ENCODE data around the gene TAGLN2.

TAGLN2 gene

GRCh38 chr1:159935305-159935704 is 10.0 kb upstream of the TAGLN2 start:
- no peak for DNase-seq (ENCODE audit: low spot score in 2 of 2)
- Mint-ChIP-seq H3K27ac (no peak overlapping the region), H3K4me1 (peaks cover 39% of the 10 kb centered on the region), H3K27me3 (peaks cover 4% of the 10 kb centered on the region), H3K36me3 (no peaks in the 10 kb centered on the region), H3K9me3 (no peaks in the 10 kb centered on the region), H3K4me3 (no peak overlapping the region)
- no peak for ATAC-seq (ENCODE audit: low read depth)

GRCh38 chr1:159934136-159935039 is 9.1 kb upstream of the TAGLN2 start:
- H3K36me3 Mint-ChIP-seq, result no peaks in the 10 kb centered on the region
- no peak overlapping the region for H3K4me3 Mint-ChIP-seq
- H3K27me3 Mint-ChIP-seq, result peaks cover 4% of the 10 kb centered on the region
- H3K9me3 Mint-ChIP-seq, result no peaks in the 10 kb centered on the region
- peaks cover 39% of the 10 kb centered on the region for H3K4me1 Mint-ChIP-seq
- no peak overlapping the region for H3K27ac Mint-ChIP-seq
- DNase-seq (ENCODE audit: low spot score in 2 of 2), result no peak
- no peak for ATAC-seq (ENCODE audit: low read depth)

DNA sequence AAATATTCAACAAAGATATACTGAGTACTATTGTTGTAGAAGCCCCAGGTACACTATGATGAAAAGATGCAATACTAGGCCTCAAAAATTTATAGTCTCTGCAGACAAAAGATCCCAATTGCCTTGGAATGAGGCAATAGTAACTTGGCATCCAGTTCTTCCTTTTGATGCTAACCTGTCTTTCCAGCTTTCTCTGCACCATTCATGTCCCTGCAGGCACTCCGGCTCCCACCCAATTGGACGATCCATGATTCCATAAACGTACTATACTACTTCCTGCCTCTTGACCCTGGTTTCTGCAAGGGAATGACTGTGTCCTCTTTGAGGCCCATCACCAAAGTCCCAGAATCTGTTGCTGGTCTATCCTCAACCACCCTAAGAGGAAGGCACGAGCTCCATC is 8.0 kb upstream of the TAGLN2 start:
- no peak for DNase-seq (ENCODE audit: low spot score in 2 of 2)

GRCh38 chr1:159932296-159933285 is 7.3 kb upstream of the TAGLN2 start:
- peaks cover 26% of the 10 kb centered on the region for H3K4me1 Mint-ChIP-seq
- peaks cover 4% of the 10 kb centered on the region for H3K27me3 Mint-ChIP-seq
- DNase-seq (ENCODE audit: low spot score in 2 of 2) (no peak), ATAC-seq (ENCODE audit: low read depth) (no peak)
- H3K27ac Mint-ChIP-seq, result no peak overlapping the region
- H3K36me3 Mint-ChIP-seq, result no peaks in the 10 kb centered on the region
- no peak overlapping the region for H3K4me3 Mint-ChIP-seq
- H3K9me3 Mint-ChIP-seq, result no peaks in the 10 kb centered on the region

More for the DNA sequence above, 8.0 kb upstream of the TAGLN2 start:
- H3K27me3 Mint-ChIP-seq, result peaks cover 4% of the 10 kb centered on the region
- H3K27ac Mint-ChIP-seq, result no peak overlapping the region
- peaks cover 32% of the 10 kb centered on the region for H3K4me1 Mint-ChIP-seq
- H3K36me3 Mint-ChIP-seq, result no peaks in the 10 kb centered on the region
- no peak overlapping the region for H3K4me3 Mint-ChIP-seq
- no peaks in the 10 kb centered on the region for H3K9me3 Mint-ChIP-seq
- ATAC-seq (ENCODE audit: low read depth), result no peak

DNA sequence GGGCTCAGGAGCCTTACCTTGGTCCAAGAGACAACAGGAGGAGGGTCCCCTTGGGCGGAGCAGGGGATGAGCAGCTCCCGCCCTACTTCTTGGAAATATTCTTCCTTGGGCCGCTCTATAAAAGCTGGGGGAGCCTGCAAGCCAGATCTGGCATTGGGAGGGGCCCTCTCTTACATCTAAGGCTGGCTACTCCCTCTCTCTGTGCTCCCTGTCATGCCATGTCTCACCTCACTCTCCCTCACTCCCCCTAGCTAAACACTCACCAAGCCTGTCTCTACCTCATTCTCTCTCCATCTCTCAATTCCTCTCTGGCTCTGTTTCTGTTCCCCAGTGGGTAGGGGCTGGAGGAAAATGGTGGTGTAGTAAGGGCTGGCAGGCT is 6.5 kb upstream of the TAGLN2 start:
- Mint-ChIP-seq H3K36me3 (no peaks in the 10 kb centered on the region), H3K4me1 (peaks cover 22% of the 10 kb centered on the region), H3K27me3 (peaks cover 4% of the 10 kb centered on the region), H3K27ac (no peak overlapping the region), H3K4me3 (no peak overlapping the region), H3K9me3 (no peaks in the 10 kb centered on the region)
- DNase-seq (ENCODE audit: low spot score in 2 of 2) (no peak), ATAC-seq (ENCODE audit: low read depth) (no peak)

DNA sequence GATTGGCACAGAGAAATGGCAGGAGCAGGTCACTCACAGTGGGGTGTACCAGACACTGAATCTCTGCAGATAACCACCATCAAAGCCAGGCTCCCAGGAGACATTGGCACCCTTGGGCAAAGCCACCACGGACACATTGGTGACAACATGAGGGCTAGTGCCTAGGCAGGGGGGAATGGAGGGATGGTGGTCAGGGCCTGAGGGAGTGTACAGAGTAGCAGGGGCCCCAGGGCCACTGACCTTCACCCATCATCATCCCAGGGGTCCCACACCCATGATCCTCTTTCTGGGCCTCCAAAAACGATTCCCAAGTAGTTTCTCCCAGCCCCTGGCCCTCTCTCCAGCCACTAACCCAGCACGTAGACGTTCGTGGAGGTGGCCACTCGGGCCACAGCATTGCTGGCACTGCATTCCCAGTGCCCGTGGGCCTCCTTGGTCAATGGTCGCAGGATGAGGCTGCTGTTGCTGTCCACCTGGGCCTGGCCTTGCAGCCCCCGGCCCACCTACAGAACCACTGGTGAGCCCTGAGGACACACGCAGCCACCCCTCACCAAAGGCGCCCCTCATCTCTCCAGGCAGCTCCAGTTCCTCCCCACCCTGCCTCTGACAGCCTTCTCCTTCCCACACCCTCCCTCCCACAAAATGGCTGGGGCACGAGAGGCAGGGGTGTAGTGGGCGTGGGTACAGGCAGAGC is 5.9 kb upstream of the TAGLN2 start:
- Mint-ChIP-seq H3K27me3 (peaks cover 4% of the 10 kb centered on the region), H3K4me1 (peaks cover 23% of the 10 kb centered on the region), H3K4me3 (no peak overlapping the region), H3K36me3 (no peaks in the 10 kb centered on the region), H3K9me3 (no peaks in the 10 kb centered on the region), H3K27ac (no peak overlapping the region)
- DNase-seq (ENCODE audit: low spot score in 2 of 2) (no peak), ATAC-seq (ENCODE audit: low read depth) (no peak)

DNA sequence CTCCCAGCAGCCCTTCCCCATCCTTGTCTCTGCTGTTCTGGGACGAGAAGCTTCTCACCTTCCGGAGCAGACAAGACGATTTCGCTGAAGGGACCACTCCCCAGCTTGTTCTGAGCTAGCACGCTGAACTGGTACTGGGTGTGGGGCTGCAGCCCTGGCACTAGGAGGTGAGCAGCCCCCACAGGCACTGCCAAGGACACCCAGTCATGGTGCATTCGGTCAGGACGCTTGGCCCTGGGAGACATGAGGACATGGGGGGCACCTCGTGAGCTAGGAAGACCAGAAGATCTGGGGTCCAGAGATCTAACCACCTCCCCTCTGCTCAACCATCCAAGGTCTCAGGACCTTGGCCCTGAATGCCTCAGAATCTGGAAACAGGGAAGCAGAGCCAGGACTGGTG is 5.3 kb upstream of the TAGLN2 start:
- H3K4me3 Mint-ChIP-seq, result no peak overlapping the region
- H3K4me1 Mint-ChIP-seq, result peaks cover 23% of the 10 kb centered on the region
- peaks cover 4% of the 10 kb centered on the region for H3K27me3 Mint-ChIP-seq
- ATAC-seq (ENCODE audit: low read depth) (no peak), DNase-seq (ENCODE audit: low spot score in 2 of 2) (no peak)
- no peaks in the 10 kb centered on the region for H3K36me3 Mint-ChIP-seq
- no peak overlapping the region for H3K27ac Mint-ChIP-seq
- no peaks in the 10 kb centered on the region for H3K9me3 Mint-ChIP-seq

DNA sequence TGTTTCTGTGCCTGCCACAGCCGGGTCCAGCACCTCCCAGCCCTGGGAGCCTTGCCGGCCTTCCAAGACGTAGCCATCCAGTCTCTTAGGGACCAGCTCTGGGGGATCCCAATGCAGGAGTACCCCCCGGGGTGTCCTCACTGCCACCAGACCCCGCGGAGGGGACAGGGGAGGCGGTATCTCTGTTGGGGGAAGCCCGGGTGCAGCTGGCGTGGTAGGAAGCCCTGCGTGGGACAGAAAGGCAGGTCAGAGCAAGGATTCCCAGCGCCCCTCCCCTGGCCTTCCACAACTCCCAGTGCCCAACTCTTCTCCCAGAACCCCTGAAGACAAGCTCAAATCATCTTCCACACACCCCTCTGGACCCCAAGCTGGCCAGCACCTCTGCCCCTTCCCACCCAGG is 4.9 kb upstream of the TAGLN2 start:
- ATAC-seq (ENCODE audit: low read depth), result no peak

GRCh38 chr1:159929155-159930051 is 4.1 kb upstream of the TAGLN2 start:
- no peak for ATAC-seq (ENCODE audit: low read depth)
- no peaks in the 10 kb centered on the region for H3K9me3 Mint-ChIP-seq
- no peak overlapping the region for H3K27ac Mint-ChIP-seq
- H3K27me3 Mint-ChIP-seq, result peaks cover 4% of the 10 kb centered on the region
- peaks cover 21% of the 10 kb centered on the region for H3K4me1 Mint-ChIP-seq
- DNase-seq (ENCODE audit: low spot score in 2 of 2), result no peak
- H3K4me3 Mint-ChIP-seq, result no peak overlapping the region
- H3K36me3 Mint-ChIP-seq, result peaks cover 2% of the 10 kb centered on the region

More for the DNA sequence above, 4.9 kb upstream of the TAGLN2 start:
- no peak overlapping the region for H3K27ac Mint-ChIP-seq
- peaks cover 23% of the 10 kb centered on the region for H3K4me1 Mint-ChIP-seq
- H3K27me3 Mint-ChIP-seq, result peaks cover 4% of the 10 kb centered on the region
- no peaks in the 10 kb centered on the region for H3K9me3 Mint-ChIP-seq
- peaks cover 2% of the 10 kb centered on the region for H3K36me3 Mint-ChIP-seq
- no peak overlapping the region for H3K4me3 Mint-ChIP-seq
- no peak for DNase-seq (ENCODE audit: low spot score in 2 of 2)

GRCh38 chr1:159928491-159929050 is 3.3 kb upstream of the TAGLN2 start:
- no peak for ATAC-seq (ENCODE audit: low read depth)
- Mint-ChIP-seq H3K4me1 (peaks cover 24% of the 10 kb centered on the region), H3K27me3 (peaks cover 4% of the 10 kb centered on the region), H3K9me3 (no peaks in the 10 kb centered on the region), H3K27ac (no peak overlapping the region), H3K4me3 (no peak overlapping the region), H3K36me3 (peaks cover 5% of the 10 kb centered on the region)
- DNase-seq (ENCODE audit: low spot score in 2 of 2), result no peak

DNA sequence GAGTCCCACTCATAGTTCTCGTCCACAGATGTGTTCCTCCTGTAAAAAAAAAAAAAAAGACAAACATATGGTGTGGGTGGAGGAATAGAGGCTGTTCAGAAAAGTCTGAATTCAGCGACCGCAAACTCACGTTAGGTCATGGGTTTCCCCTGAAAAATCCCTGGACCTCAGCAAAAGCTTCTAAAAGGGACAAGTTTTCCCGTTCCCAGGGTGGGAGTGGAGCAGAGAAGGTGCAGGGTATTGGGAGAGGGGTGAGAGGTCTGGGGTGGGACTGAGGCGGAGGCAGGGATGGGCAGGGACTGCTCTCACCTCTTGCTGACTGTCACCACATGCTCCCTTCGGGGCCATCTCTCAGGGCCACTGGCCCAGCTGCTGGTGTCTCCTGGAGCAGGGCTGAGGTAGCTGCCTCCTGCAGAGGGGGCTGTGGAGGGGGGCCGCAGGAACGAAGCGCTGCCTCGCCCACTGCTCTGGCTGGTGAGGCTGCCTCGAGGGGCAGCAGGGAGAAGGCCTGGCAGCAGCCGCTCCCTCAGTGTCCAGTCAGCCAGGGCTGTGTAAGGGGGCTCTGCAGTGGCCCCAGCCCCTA is 2.6 kb upstream of the TAGLN2 start:
- H3K27ac Mint-ChIP-seq, result no peak overlapping the region
- peaks cover 28% of the 10 kb centered on the region for H3K4me1 Mint-ChIP-seq
- no peaks in the 10 kb centered on the region for H3K9me3 Mint-ChIP-seq
- peaks cover 4% of the 10 kb centered on the region for H3K27me3 Mint-ChIP-seq
- ATAC-seq (ENCODE audit: low read depth) (no peak), DNase-seq (ENCODE audit: low spot score in 2 of 2) (no peak)
- no peak overlapping the region for H3K4me3 Mint-ChIP-seq
- H3K36me3 Mint-ChIP-seq, result peaks cover 5% of the 10 kb centered on the region

DNA sequence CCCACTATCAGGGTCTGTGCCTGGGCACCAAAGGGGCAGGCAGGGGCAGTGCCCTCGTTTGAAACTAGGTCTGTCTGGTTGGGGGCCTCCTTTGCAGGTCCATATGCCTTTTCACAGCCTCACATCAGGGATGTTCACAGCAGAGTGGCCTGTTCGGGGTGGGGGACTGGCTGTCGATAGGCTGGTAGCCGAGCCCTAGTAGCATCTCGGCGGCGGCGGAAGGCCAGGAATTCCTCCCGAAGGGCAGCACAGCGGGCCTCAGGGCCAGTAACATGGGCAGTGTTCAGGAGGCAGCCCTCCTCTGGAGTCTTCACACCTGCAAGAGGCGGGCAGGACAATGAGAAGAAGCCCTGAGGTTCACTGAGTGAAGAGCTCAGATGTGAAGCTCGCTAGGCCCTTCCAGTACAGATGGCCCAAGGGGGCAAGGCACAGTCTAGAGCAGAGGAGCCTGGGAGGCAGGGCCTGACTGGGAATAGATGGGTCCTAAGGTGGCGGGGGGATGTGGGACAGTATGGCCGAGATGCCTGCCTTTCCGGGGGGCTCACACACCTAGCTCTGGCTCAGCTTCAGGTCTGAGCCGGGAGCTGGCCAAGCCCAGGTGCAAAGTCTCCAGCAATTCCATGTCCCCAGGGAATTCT is 2.0 kb upstream of the TAGLN2 start:
- H3K36me3 Mint-ChIP-seq, result peaks cover 5% of the 10 kb centered on the region
- no peaks in the 10 kb centered on the region for H3K9me3 Mint-ChIP-seq
- no peak for ATAC-seq (ENCODE audit: low read depth)
- no peak overlapping the region for H3K4me3 Mint-ChIP-seq
- H3K27me3 Mint-ChIP-seq, result peaks cover 4% of the 10 kb centered on the region
- H3K4me1 Mint-ChIP-seq, result peaks cover 32% of the 10 kb centered on the region
- DNase-seq (ENCODE audit: low spot score in 2 of 2), result no peak
- H3K27ac Mint-ChIP-seq, result peak overlapping the region; percentile 100
